ENCODE results near the gene CDADC1. TPM values are rescaled to one million over a fixed set of nuclear protein-coding genes. Genes with fewer than 3 reads are reported as not detected.

CDADC1 gene
- total RNA-seq, 1 donor from 2014 or later, result 9.5 TPM

Other genes starting within 250 kb of the CDADC1 start
- not detected in 2 replicates for gene MLNR, start 27.6 kb upstream of the CDADC1 start, total RNA-seq
- 5.7 and 6.8 TPM in 2 replicates for gene CAB39L, start 196.1 kb downstream of the CDADC1 start, total RNA-seq
- gene SETDB2, start 196.3 kb downstream of the CDADC1 start, total RNA-seq, result 13.4 and 14.5 TPM in 2 replicates
- 56.8 and 60.8 TPM in 2 replicates for gene PHF11, start 248.0 kb downstream of the CDADC1 start, total RNA-seq

Measured in activated CD4-positive, alpha-beta T cell treated with anti-CD3 and anti-CD28 coated beads, Interleukin-2, amount 10 ng/mL, durations not matched to agents 24 days and 14 days (primary cell).